Smooth muscle cell (in vitro differentiated cells): ENCODE measurements around the gene GFI1. TPM values are rescaled to one million over a fixed set of nuclear protein-coding genes. Genes with fewer than 3 reads are reported as not detected.
"Not testable (repeated sequence)": the region's sequence is repeated elsewhere in the genome, so short reads cannot be mapped to it uniquely, and the experiment has no call there.

Experiments used
- DNase-seq: peaks from one replicate; lab custom pipeline; 2025; ENCODE audit not compliant: unreplicated experiment; lab: John Stamatoyannopoulos, UW
- H2AFZ ChIP-seq: fragments of 200-600 bp; sonication (generic); 2 replicates; pipeline ENCODE4 v1.6.0; 2016; ENCODE audit warnings: antibody characterized with exemption, low read depth, mild to moderate bottlenecking
- H3F3A ChIP-seq: fragments of 200-600 bp; sonication (generic); 2 replicates; pipeline ENCODE4 v1.6.0; 2017; ENCODE audit warnings: antibody characterized with exemption, low read depth
- H3K27ac ChIP-seq: fragments of 200-600 bp; sonication (generic); 2 replicates; pipeline ENCODE4 v1.5.1; 2016; ENCODE audit warnings: low read depth, mild to moderate bottlenecking
- H3K27me3 ChIP-seq: fragments of 200-600 bp; sonication (generic); 2 replicates; pipeline ENCODE4 v1.6.1; 2016; ENCODE audit warnings: low read depth, mild to moderate bottlenecking
- H3K36me3 ChIP-seq: fragments of 200-600 bp; sonication (generic); 2 replicates; pipeline ENCODE4 v1.5.1; 2016; ENCODE audit warnings: low read depth
- H3K4me1 ChIP-seq: fragments of 200-600 bp; sonication (generic); 2 replicates; pipeline ENCODE4 v1.5.1; 2016; ENCODE audit warnings: low read depth
- H3K4me2 ChIP-seq: fragments of 200-600 bp; sonication (generic); 2 replicates; pipeline ENCODE4 v1.6.0; 2016; ENCODE audit warnings: mild to moderate bottlenecking
- H3K4me3 ChIP-seq: fragments of 200-600 bp; sonication (generic); 2 replicates; pipeline ENCODE4 v1.5.1; 2016; ENCODE audit warnings: mild to moderate bottlenecking
- H3K79me2 ChIP-seq: fragments of 200-600 bp; sonication (generic); 2 replicates; pipeline ENCODE4 v1.6.0; 2016; ENCODE audit warnings: low read depth, mild to moderate bottlenecking
- H3K9ac ChIP-seq: fragments of 200-600 bp; sonication (generic); 2 replicates; pipeline ENCODE4 v1.6.0; 2016; ENCODE audit warnings: low read depth
- H3K9me3 ChIP-seq: fragments of 200-600 bp; sonication (generic); replicated peaks from 2 replicates; pipeline ENCODE4 v1.5.1; 2016; ENCODE audit warnings: low read depth
- H4K20me1 ChIP-seq: fragments of 200-600 bp; sonication (generic); 2 replicates; pipeline ENCODE4 v1.6.0; 2016; ENCODE audit warnings: low read depth
- CTCF ChIP-seq: fragments of 200-600 bp; sonication (generic); IDR thresholded peaks from 2 replicates; pipeline ENCODE4 v1.5.1; 2017; ENCODE audit warnings: borderline replicate concordance, mild to moderate bottlenecking, antibody characterized with exemption; ENCODE audit not compliant: insufficient read depth, poor library complexity, severe bottlenecking
- WGBS: methylation state at CpG from one replicate; pipeline ENCODE4 v1.1.7; 2016; ENCODE audit warnings: low lambda C conversion rate; 5-methylcytosine and 5-hydroxymethylcytosine counted together
- polyA plus RNA-seq: library from polyadenylated mRNA; unstranded; fragments of >200 nt; fragmentation: Nextera tagmentation; extraction: Ambion mirVana; gene quantifications from 2 replicates; pipeline ENCODE4 v1.2.1, GENCODE V29; 2016
- total RNA-seq: library from RNA; depleted of rRNA; stranded (reverse); fragments of >200 nt; gene quantifications from 2 replicates; pipeline ENCODE4 v1.2.3, GENCODE V29; 2014

The GFI1 gene
- total RNA-seq, result 0.13 and 0.40 TPM in 2 replicates
- polyA plus RNA-seq, result not detected in 2 replicates

GRCh38 chr1:92486251-92487077, at the start of gene GFI1:
Gene GFI1 (minus strand): TSS chr1:92486925. CDS start chr1:92483487, 3,438 bp downstream.
- Histone ChIP-seq H2AFZ (no peak within 1 kb of the TSS), H3K36me3 (no peaks in the 10 kb centered on the region), H3K27ac (no peak within 1 kb of the TSS), H3K4me3 (peak within 1 kb of the TSS; percentile 54), H3K4me1 (peaks cover 44% of the 10 kb centered on the region), H3F3A (no peaks in the 10 kb centered on the region), H3K79me2 (no peaks in the 10 kb centered on the region), H3K9me3 (no peaks in the 10 kb centered on the region), H3K27me3 (peaks cover 98% of the 10 kb centered on the region), H3K4me2 (peak within 1 kb of the TSS; percentile 93), H4K20me1 (peaks cover 11% of the 10 kb centered on the region), H3K9ac (no peak within 1 kb of the TSS)
- TF ChIP-seq CTCF, result no peak
- no peak for DNase-seq
- WGBS, result 1% methylated on average over 75 of the region's 77 CpGs

- H3K9me3 ChIP-seq, H3K9ac ChIP-seq, H3K27ac ChIP-seq, H3K79me2 ChIP-seq, H3F3A ChIP-seq, DNase-seq, H3K27me3 ChIP-seq, H3K4me3 ChIP-seq, H3K4me2 ChIP-seq, H3K36me3 ChIP-seq, H3K4me1 ChIP-seq, H2AFZ ChIP-seq: not testable (repeated sequence)
- 97% methylated on average over 4 of the region's 4 CpGs for WGBS
- H4K20me1 ChIP-seq, result peaks cover 46% of the 10 kb centered on the region
Measured at GRCh38 chr1:92532371-92532770, 45.6 kb upstream of the GFI1 start.

GRCh38 chr1:92531939-92532338, 45.2 kb upstream of the GFI1 start:
- H3K27ac ChIP-seq, H3K4me3 ChIP-seq, H2AFZ ChIP-seq, H3K4me2 ChIP-seq, H3K9ac ChIP-seq, H3K79me2 ChIP-seq, H3K4me1 ChIP-seq, DNase-seq, H3F3A ChIP-seq, H3K9me3 ChIP-seq, H3K27me3 ChIP-seq, H3K36me3 ChIP-seq: not testable (repeated sequence)
- WGBS, result 96% methylated on average over 3 of the region's 3 CpGs
- H4K20me1 ChIP-seq, result peaks cover 46% of the 10 kb centered on the region

GRCh38 chr1:92527670-92528069, 40.9 kb upstream of the GFI1 start:
- Histone ChIP-seq H3K79me2 (no peaks in the 10 kb centered on the region), H3K36me3 (no peaks in the 10 kb centered on the region), H3K27ac (no peak overlapping the region), H3K4me1 (no peaks in the 10 kb centered on the region), H3K4me2 (no peak overlapping the region), H3F3A (no peaks in the 10 kb centered on the region), H4K20me1 (peaks cover 34% of the 10 kb centered on the region), H2AFZ (no peak overlapping the region), H3K9ac (no peak overlapping the region), H3K27me3 (no peaks in the 10 kb centered on the region), H3K4me3 (no peak overlapping the region), H3K9me3 (no peaks in the 10 kb centered on the region)
- no peak for DNase-seq
- no peak for TF ChIP-seq CTCF
- 100% methylated on average over 2 of the region's 2 CpGs for WGBS

GRCh38 chr1:92524944-92525590, 38.3 kb upstream of the GFI1 start:
- H3K79me2 ChIP-seq, H3K36me3 ChIP-seq, H3K4me3 ChIP-seq, H3K4me1 ChIP-seq, H3K9me3 ChIP-seq, H3K9ac ChIP-seq, DNase-seq, H3K27me3 ChIP-seq, H3F3A ChIP-seq, H3K4me2 ChIP-seq, H2AFZ ChIP-seq, H3K27ac ChIP-seq: not testable (repeated sequence)
- peaks cover 11% of the 10 kb centered on the region for H4K20me1 ChIP-seq
- 99% methylated on average over 9 of the region's 9 CpGs for WGBS
